Dermis blood vessel endothelial cell (primary cell): ENCODE results near the gene F2. TPM values are rescaled to one million over a fixed set of nuclear protein-coding genes. Genes with fewer than 3 reads are reported as not detected.

Experiments used
- DNase-seq: peaks from one replicate; pipeline ENCODE4 v3.0.0; 2010
- total RNA-seq: library from RNA; depleted of rRNA; stranded (reverse); fragments of >200 nt; gene quantifications from 2 replicates; pipeline ENCODE4 v1.2.3, GENCODE V29; 2014

The F2 gene
- total RNA-seq, 1 donor from 2014 or later: not detected

DNA sequence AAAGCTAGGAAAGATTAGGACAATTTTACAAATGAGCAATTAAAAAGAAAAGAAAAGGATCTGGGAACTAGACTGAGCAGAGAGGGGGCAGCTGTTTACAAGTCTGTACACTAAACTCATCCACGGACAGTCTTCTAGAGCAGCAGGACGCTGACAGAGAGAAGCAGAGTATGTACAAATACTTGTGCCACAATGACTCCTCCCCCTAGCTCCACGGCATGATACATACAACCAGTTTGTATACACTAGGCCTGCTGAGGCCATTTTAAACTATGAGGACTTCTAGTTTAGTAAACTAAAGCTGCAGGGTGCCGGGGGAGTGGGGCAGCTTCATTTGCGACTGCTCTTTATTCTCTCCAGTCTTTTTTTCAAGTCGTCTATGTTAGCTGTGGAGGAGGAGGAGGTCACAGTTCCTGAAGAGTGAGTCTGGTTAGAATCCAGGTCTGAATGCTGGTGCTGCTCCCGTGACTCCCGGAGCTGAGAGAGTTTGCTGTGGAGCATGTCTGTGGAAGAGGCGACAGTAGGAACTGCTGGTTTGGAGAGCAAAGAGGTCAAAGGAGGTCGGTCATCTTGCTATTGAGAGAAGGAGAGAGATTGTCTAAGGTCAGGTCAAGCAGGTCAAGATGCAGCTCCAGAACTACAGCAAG is 24.8 kb downstream of the F2 start:
- no peak for DNase-seq

DNA sequence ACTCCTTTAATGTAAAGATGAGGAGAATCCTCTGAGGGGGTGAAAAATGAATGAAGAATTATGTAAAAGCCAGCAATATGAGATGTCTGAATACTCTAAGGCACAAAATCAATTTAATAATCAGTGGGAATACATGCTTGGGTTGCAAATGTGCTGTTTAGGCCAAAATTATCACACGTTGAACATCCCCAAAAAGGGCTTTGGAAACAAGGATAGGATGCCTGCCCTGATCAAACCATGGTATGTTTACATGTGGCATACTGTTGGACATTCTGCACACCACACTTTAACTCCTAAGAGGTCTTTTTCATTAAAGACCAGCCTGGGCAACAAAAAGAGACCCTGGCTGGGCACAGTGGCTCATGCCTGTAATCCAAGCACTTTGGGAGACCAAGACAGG is 26.3 kb downstream of the F2 start:
- no peak for DNase-seq

DNA sequence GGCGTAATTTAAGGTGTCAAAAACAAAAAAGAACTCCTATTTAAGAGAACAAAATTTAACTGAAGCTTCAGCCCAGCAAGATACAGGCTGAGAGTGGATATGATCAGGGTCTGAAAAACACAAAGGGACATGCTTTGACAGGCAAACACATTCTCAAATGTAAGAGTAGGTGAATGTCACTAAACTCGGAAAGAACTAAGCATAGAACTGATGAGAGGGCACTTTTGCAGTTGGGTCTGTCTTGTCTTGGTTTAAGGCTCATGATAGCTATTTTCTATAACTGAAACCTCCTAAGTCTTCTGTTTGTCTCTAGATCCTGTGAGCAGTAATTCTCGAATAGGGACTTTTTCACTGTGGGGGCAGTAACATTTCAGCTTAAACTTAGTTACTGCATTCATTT is 27.0 kb downstream of the F2 start:
- DNase-seq: no peak

DNA sequence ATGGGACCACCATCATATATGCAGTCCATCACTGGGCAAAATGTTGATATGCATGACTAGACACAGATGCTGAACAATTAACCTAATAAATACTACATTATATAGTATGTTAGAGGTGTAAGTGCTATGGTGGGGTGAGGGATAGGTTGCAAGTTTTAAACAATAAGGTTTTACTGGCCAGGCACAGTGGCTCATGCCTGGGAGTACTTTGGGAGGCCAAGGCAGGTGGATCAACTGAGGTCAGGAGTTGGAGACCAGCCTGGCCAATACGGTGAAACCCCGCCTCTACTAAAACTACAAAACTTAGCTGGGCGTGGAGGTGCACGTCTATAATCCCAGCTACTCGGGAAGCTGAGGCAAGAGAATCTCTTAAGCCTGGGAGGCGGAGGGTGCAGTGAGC is 28.1 kb downstream of the F2 start:
- no peak for DNase-seq

DNA sequence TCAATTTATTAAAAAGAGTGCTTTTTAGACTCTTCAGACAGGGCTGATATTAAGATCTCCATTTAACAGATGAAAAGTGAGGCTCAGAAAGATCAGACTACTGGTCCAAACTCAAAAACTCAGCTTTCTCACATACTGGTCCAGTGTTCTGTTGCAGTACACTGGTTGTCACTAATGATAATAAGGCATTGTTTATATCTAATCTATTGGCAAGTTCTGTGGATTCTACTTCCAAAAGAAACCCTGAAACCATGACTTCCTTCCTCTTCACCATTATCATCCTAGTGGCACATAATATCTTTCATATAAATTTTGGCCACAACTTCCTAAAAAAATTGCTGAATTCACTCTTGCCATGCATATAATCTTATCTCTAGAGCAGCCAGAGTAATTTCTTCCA is 36.9 kb downstream of the F2 start:
- DNase-seq: no peak

DNA sequence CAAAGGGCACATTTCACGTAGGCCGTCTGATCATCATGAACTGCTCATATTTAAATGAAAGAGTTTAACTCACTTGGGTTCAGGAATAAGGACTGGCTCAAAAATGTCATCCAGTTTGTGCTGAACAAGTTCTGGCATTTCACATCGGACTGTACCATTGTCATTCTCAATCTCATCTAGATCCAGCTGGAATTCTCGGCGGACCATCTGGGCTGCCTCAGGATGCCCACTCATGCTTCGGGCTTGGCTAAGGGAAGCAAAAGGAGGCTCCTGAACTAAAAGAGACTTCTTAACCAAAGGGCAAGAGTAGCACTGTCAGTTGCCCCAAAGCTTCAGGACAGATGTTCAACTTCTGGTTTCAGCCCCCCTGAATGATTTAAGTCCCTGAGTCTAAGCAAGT is 40.2 kb downstream of the F2 start:
- DNase-seq: no peak

DNA sequence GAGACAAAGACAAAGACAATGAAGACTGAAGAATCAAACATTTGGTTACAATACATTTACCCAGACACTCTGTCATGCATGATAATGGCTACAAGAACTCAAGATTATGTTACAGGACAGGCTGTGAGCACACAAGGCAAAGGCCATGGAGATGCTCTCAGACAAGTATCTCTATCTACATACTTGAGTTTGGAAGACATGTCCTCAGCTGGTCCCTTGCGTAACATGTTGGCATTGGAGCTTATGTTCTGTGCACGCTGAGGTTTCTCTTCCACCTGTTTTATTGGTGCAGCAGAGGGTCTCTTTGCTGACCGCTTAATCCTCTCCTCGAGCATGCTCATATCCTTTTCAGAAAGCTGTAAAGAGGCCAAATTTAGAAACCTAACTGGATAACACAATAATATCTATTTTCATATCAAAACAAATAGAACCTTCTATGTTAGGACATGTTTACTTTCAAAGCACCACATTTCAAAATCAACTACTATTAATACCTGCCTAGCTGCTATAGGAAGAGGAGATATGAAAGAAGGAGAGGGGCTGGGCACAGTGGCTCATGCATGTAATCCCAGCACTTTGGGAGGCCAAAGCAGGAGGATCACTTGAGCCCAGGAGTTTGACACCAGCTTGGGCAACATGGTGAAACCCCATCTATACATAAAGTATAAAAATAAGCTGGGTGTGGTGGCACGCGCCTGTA is 41.6 kb downstream of the F2 start:
- DNase-seq: no peak

DNA sequence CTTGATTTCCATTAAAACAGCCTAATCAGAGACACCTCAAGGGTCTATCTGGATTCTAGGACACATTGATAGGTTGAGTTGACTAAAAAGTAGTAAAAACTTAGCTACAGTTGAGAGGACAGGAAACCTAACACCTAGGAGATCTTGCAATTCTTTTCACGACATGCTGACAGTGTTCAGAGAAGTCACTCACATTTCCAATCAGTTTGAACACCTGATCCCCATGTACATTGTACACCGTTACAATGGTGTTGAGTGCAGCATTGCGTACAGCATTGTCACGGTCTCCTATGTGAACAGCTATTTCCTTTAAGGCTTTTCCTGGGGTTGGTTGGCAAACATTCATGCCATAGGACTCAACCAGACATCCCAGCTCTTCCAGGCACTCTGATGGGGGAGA is 42.8 kb downstream of the F2 start:
- no peak for DNase-seq

DNA sequence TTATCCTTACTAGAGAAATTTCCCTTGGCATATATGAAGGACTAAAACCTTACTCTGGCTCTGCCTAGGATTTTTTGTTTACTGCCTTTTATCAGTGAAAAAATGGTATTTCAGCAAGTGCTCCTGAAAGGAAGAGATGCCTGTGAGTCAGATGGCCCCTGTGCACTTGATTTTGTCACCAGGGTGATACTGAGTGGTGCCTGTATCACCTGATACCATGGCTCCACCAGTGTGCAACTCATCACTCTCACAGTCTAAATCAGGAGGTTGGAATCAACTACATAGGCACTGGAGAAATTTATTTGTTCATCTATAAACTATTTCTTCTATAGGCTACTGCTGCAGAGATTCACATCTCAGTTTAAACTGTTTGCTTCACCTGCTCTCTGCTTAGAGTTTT is 43.2 kb downstream of the F2 start:
- no peak for DNase-seq

DNA sequence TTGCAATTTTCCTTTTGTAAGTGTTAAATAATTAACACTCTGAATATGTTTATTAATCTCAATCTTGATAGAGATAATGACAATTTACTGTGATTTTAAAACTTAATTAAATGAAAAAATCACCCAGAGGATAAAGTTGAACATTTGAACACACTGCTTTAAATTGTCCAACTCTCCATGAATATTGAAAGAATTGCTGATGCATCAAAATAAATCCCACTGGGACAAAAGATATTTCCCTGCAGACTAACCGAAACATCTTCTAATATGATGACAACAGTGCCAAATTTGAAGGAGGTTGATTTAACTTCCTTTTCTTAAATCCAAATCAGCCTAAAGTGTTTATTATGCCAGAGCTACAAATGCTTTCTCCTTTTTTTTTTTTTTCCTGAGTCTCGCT is 47.6 kb downstream of the F2 start:
- no peak for DNase-seq

DNA sequence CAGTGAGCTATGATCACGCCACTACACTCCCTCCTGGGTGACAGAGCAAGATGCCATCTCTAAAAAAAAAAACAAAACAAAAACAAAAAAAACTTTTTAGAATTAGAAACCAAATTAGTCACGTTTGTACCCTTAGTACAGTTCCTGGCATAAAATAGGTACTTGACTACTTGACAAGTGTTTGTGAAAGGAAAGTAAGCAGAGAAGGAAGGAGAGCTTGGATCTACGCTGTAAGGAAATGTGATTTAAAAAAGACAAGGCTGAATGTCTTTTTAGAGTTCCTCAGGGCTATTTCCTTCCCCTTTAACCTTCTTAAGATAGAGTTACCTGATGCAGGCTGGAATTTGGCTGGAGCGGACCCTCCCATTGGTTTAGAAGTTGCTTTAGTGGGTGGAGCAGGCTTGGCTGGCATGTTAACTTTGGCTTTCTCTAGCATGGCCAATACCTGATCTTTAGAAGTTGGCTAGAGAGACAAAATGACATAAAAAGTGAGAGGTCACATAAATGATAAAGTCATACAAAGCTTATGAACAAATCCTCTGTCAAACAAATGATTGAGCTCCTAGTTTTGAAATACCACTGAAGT is 50.7 kb downstream of the F2 start:
- no peak for DNase-seq

DNA sequence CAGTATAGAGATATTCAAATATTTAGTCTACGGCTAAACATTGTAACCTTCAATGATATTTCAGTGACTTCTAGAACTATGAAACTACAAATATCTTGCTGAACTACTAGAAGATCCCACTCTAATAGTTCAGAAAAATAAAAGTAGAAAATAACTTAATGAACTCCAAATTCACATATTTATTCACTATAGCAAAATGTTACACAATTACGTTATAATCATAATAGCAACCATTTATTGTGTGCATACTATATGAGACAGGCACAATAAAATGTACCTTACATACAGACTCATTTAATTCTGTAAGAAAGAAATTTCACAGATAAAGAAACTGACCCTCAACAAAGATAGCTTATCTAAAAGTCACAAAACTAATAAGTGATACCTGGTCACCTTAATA is 57.9 kb downstream of the F2 start:
- no peak for DNase-seq

DNA sequence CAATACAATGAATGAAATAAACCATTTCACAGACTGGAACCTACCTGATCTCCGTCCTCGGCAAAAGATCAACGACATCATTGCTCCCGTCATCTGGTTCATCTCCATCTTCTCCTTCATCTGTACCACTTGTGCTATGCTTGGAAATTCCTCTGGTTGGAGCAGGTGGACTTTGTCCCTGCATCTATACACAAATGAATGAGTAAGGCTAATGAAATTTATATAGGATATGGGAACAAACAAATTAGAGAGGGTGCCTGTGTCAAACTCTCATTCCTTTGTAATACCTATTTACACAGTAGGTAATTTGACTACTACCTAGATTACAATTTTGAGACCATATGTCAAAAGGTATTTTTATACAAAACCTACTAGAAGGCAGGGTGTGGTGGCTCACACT is 59.4 kb downstream of the F2 start:
- no peak for DNase-seq

Other genes with a start within 250 kb of the F2 start
- gene AMBRA1, start 125.2 kb upstream of the F2 start, total RNA-seq: 20.9 and 27.3 TPM in 2 replicates
- 3.7 and 5.8 TPM in 2 replicates for gene HARBI1, start 102.0 kb upstream of the F2 start, total RNA-seq
- gene ATG13, start 101.7 kb upstream of the F2 start, total RNA-seq: 57.7 and 67.3 TPM in 2 replicates
- gene ARHGAP1, start 18.6 kb upstream of the F2 start, total RNA-seq: 21.6 and 35.4 TPM in 2 replicates
- gene ZNF408, start 18.2 kb upstream of the F2 start, total RNA-seq: 7.9 and 8.7 TPM in 2 replicates
- 58.0 and 115 TPM in 2 replicates for gene CKAP5, start 127.1 kb downstream of the F2 start, total RNA-seq
- gene LRP4, start 199.3 kb downstream of the F2 start, total RNA-seq: 1.4 and 2.2 TPM in 2 replicates
- 8.5 and 11.7 TPM in 2 replicates for gene CSTPP1, start 217.5 kb downstream of the F2 start, total RNA-seq